Stimulated activated naive CD8-positive, alpha-beta T cell treated with anti-CD3 and anti-CD28 coated beads, Interleukin-15, Interleukin-2, amounts not matched to agents 100 ng/mL and 50 ng/mL, for 24 hours (primary cell): ENCODE measurements around the gene PRKRA.
"Not testable (repeated sequence)": the region's sequence is repeated elsewhere in the genome, so short reads cannot be mapped to it uniquely, and the experiment has no call there.

Source experiments
- H3K27ac Mint-ChIP-seq: one replicate; pipeline ENCODE4 v1.8.0; 2021; ENCODE audit warnings: mild to moderate bottlenecking, mixed read lengths
- H3K27me3 Mint-ChIP-seq: one replicate; pipeline ENCODE4 v1.8.0; 2021; ENCODE audit warnings: mixed read lengths
- H3K36me3 Mint-ChIP-seq: one replicate; pipeline ENCODE4 v1.8.0; 2021; ENCODE audit warnings: low read depth, mixed read lengths
- H3K4me1 Mint-ChIP-seq: one replicate; pipeline ENCODE4 v1.8.0; 2021; ENCODE audit warnings: low read depth, mixed read lengths
- H3K4me3 Mint-ChIP-seq: one replicate; pipeline ENCODE4 v1.8.0; 2021; ENCODE audit warnings: mild to moderate bottlenecking, mixed read lengths
- H3K9me3 Mint-ChIP-seq: one replicate; pipeline ENCODE4 v1.8.0; 2021; ENCODE audit warnings: mixed read lengths

The PRKRA gene

DNA sequence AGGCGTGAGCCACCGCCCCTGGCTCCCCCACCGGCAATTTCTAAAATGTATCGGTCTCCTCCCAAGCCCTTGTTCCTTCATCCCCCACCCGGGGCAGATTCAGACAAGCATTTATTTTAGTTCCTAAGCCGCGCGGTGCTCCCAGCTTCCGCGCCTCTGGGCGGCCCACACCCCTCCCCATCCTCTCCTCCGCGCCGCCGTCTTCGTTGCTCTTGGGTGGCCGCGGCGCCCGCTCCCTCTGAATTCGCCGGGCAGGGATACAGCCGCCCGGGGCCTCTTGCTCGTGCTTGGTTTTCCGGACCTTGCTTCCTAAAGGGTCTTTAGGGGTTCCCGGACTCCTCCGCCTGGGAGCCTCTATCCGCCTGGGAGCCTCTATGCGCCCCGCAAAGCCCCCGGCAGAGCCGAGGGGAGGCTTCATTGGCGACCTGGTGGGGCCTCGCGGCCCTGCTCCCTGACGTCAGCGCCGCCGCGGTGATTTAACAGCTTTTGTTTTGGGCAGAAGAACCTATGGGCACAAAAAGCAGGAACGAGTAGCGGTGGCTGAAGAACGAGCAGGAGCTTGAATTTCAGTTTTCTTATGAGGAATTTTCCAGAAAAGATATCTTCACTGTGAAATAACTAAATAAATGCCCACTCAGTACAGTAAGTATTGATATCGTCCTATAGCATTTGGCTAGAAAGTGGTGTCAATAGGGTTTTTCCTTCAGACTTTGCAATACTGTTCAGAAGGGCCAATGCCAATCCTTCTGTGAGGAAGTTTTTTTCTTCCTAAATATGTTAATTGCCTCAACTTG is 37.3 kb downstream of the PRKRA start:
- peaks cover 16% of the 10 kb centered on the region for H3K4me1 Mint-ChIP-seq
- H3K36me3 Mint-ChIP-seq: no peaks in the 10 kb centered on the region
- H3K27me3 Mint-ChIP-seq: peaks cover 4% of the 10 kb centered on the region
- peak overlapping the region; percentile 88 for H3K4me3 Mint-ChIP-seq
- no peaks in the 10 kb centered on the region for H3K9me3 Mint-ChIP-seq
- H3K27ac Mint-ChIP-seq: peak overlapping the region; percentile 93

DNA sequence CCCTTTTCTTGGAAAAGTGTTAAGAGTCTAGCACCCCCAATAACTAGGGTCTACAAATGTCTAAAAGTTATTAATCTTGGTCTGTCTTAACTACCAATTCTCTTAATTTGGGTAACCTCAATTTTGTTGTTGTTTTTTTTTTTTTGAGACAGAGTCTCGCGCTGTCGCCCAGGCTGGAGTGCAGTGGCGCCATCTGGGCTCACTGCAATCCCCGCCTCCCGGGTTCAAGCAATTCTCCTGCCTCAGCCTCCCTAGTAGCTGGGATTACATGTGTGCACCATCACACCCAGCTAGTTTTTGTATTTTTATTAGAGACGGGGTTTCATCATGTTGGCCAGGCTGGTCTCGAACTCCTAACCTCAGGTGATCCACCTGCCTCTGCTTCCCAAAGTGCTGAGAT is 38.5 kb downstream of the PRKRA start:
- not testable (repeated sequence) for H3K36me3 Mint-ChIP-seq, H3K9me3 Mint-ChIP-seq, H3K27me3 Mint-ChIP-seq
- Mint-ChIP-seq H3K4me1 (peaks cover 16% of the 10 kb centered on the region), H3K4me3 (peak overlapping the region; percentile 88), H3K27ac (peak overlapping the region; percentile 93)

GRCh38 chr2:178412047-178412446 is 38.9 kb downstream of the PRKRA start:
- H3K27ac Mint-ChIP-seq: no peak overlapping the region
- H3K4me3 Mint-ChIP-seq: no peak overlapping the region
- H3K36me3 Mint-ChIP-seq: no peaks in the 10 kb centered on the region
- no peaks in the 10 kb centered on the region for H3K9me3 Mint-ChIP-seq
- H3K4me1 Mint-ChIP-seq: peaks cover 16% of the 10 kb centered on the region
- peaks cover 4% of the 10 kb centered on the region for H3K27me3 Mint-ChIP-seq

GRCh38 chr2:178409261-178409660 is 41.7 kb downstream of the PRKRA start:
- Mint-ChIP-seq H3K27ac (no peak overlapping the region), H3K36me3 (no peaks in the 10 kb centered on the region), H3K27me3 (peaks cover 4% of the 10 kb centered on the region), H3K4me3 (no peak overlapping the region), H3K9me3 (no peaks in the 10 kb centered on the region), H3K4me1 (peaks cover 10% of the 10 kb centered on the region)

DNA sequence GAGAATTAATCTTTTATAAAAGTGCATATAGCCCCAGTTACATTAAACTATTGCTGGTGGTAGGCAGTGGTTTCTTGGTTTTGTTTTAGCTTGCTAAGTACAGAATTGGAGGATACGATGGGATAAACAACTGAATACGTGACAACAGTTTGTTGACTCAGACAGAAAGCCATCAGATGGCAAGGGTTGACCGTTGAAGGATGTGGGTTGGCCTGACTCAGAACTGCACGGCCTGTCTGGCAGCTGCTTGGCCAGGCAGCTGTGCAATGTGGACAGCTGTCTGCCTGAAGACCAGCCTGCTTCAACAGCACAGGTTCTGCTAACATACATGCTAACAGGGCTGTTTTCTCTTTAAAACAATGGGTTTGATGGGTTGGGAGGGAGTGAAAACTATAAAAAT is 46.6 kb downstream of the PRKRA start:
- Mint-ChIP-seq H3K9me3 (no peaks in the 10 kb centered on the region), H3K4me1 (peaks cover 5% of the 10 kb centered on the region), H3K36me3 (no peaks in the 10 kb centered on the region), H3K4me3 (no peak overlapping the region), H3K27ac (no peak overlapping the region), H3K27me3 (peaks cover 8% of the 10 kb centered on the region)

- H3K27ac Mint-ChIP-seq: no peak overlapping the region
- H3K4me1 Mint-ChIP-seq: peaks cover 5% of the 10 kb centered on the region
- no peaks in the 10 kb centered on the region for H3K9me3 Mint-ChIP-seq
- no peak overlapping the region for H3K4me3 Mint-ChIP-seq
- H3K36me3 Mint-ChIP-seq: no peaks in the 10 kb centered on the region
- H3K27me3 Mint-ChIP-seq: peaks cover 8% of the 10 kb centered on the region
These were observed 47.2 kb downstream of the PRKRA start for GRCh38 chr2:178403671-178404306.

- no peak overlapping the region for H3K27ac Mint-ChIP-seq
- H3K4me1 Mint-ChIP-seq: peaks cover 5% of the 10 kb centered on the region
- no peaks in the 10 kb centered on the region for H3K36me3 Mint-ChIP-seq
- peaks cover 8% of the 10 kb centered on the region for H3K27me3 Mint-ChIP-seq
- no peak overlapping the region for H3K4me3 Mint-ChIP-seq
- H3K9me3 Mint-ChIP-seq: no peaks in the 10 kb centered on the region
These were observed 49.0 kb downstream of the PRKRA start for GRCh38 chr2:178401994-178402437.

- Mint-ChIP-seq H3K27me3 (peaks cover 3% of the 10 kb centered on the region), H3K4me1 (no peaks in the 10 kb centered on the region), H3K36me3 (no peaks in the 10 kb centered on the region), H3K9me3 (no peaks in the 10 kb centered on the region), H3K4me3 (no peak overlapping the region), H3K27ac (no peak overlapping the region)
These were observed 53.9 kb downstream of the PRKRA start for GRCh38 chr2:178397002-178397605.

GRCh38 chr2:178395941-178396570 is 54.9 kb downstream of the PRKRA start:
- H3K36me3 Mint-ChIP-seq: no peaks in the 10 kb centered on the region
- no peaks in the 10 kb centered on the region for H3K4me1 Mint-ChIP-seq
- no peak overlapping the region for H3K4me3 Mint-ChIP-seq
- H3K27me3 Mint-ChIP-seq: peaks cover under 1% of the 10 kb centered on the region
- no peak overlapping the region for H3K27ac Mint-ChIP-seq
- no peaks in the 10 kb centered on the region for H3K9me3 Mint-ChIP-seq

DNA sequence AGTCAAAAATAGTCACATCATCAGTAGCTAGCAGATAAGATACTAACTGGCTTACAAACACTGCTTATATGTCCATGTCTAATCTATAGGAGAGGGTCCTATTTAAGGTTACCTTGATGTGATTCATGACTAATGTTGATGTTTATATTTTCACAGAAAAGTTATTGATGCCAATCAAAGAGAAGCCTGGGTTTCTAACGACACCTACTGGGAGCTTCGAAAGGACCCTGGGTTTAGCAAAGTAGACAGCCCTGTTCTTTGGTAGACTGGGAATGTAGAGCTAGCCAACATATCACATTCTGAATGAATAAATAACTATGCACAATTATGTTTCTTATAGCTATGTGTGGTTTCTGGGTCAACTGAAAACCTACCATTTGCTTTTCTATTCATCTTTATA is 55.7 kb downstream of the PRKRA start:
- Mint-ChIP-seq H3K4me3 (no peak overlapping the region), H3K36me3 (no peaks in the 10 kb centered on the region), H3K27me3 (peaks cover 3% of the 10 kb centered on the region), H3K9me3 (no peaks in the 10 kb centered on the region), H3K27ac (no peak overlapping the region), H3K4me1 (no peaks in the 10 kb centered on the region)

GRCh38 chr2:178394859-178395258 is 56.1 kb downstream of the PRKRA start:
- Mint-ChIP-seq H3K4me3 (no peak overlapping the region), H3K27me3 (peaks cover 3% of the 10 kb centered on the region), H3K36me3 (no peaks in the 10 kb centered on the region), H3K9me3 (no peaks in the 10 kb centered on the region), H3K27ac (no peak overlapping the region), H3K4me1 (no peaks in the 10 kb centered on the region)

GRCh38 chr2:178392215-178392614 is 58.8 kb downstream of the PRKRA start:
- H3K4me1 Mint-ChIP-seq: no peaks in the 10 kb centered on the region
- H3K36me3 Mint-ChIP-seq: no peaks in the 10 kb centered on the region
- peaks cover 3% of the 10 kb centered on the region for H3K27me3 Mint-ChIP-seq
- no peak overlapping the region for H3K27ac Mint-ChIP-seq
- H3K4me3 Mint-ChIP-seq: no peak overlapping the region
- no peaks in the 10 kb centered on the region for H3K9me3 Mint-ChIP-seq

DNA sequence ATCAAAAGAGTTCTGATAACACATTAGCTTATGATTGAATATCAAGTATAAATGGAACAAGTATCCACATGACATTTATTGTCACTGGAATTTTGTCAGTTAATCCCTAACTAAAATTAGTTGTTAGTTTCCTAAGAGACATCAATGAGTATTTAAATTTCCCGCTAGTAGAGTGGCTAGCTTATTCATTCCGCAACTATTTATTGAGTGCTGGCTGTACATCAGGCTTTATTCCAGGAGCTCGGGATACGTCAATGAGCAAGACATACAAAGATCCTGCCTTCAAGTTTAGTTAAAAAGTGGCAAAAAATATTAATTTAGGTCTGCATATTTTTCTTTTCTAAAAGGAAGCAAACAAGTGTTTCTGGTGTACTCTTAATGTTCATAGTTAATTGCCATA is 59.3 kb downstream of the PRKRA start:
- Mint-ChIP-seq H3K27ac (no peak overlapping the region), H3K36me3 (no peaks in the 10 kb centered on the region), H3K9me3 (no peaks in the 10 kb centered on the region), H3K4me3 (no peak overlapping the region), H3K27me3 (peaks cover 3% of the 10 kb centered on the region), H3K4me1 (no peaks in the 10 kb centered on the region)

- H3K4me3 Mint-ChIP-seq: no peak overlapping the region
- H3K4me1 Mint-ChIP-seq: no peaks in the 10 kb centered on the region
- no peaks in the 10 kb centered on the region for H3K36me3 Mint-ChIP-seq
- H3K27me3 Mint-ChIP-seq: peaks cover 3% of the 10 kb centered on the region
- H3K9me3 Mint-ChIP-seq: no peaks in the 10 kb centered on the region
- H3K27ac Mint-ChIP-seq: no peak overlapping the region
These were observed 62.7 kb downstream of the PRKRA start for GRCh38 chr2:178388287-178388686.

DNA sequence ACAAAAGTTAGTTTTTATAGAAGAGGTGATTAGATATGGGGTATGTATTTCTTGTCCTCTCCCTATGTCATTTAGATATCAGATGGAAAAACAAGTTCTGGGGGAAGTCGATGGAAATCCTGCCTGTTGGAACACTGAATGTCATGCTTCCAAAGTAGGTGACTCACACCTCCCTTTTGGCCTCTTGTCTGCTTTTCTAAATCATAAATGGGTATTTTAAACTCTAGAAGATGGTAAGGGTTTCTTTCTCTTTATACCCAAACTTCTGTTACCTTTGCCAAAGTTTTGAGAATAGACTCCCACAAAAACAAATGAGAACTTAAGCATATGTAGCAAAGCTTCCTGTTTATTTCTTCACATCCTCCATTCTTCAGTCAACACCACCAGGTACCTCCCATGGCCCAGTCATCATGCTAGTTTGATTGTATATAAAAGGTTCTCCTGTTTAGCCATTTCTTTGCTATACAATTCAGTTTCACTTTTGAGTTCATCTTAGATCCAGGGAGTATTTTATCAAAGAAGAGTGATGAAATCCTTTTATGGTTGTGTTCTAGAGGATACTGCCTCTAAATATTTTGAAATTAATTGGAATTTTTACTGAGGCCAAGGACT is 63.9 kb downstream of the PRKRA start:
- no peaks in the 10 kb centered on the region for H3K36me3 Mint-ChIP-seq

More for the DNA sequence above, 63.9 kb downstream of the PRKRA start:
- H3K9me3 Mint-ChIP-seq: no peaks in the 10 kb centered on the region
- peaks cover 3% of the 10 kb centered on the region for H3K27me3 Mint-ChIP-seq
- H3K4me1 Mint-ChIP-seq: no peaks in the 10 kb centered on the region
- H3K4me3 Mint-ChIP-seq: no peak overlapping the region
- no peak overlapping the region for H3K27ac Mint-ChIP-seq
